ENCODE measurements around the gene CILP2.

The CILP2 gene

GRCh38 chr19:19562665-19563347 is 24.7 kb downstream of the CILP2 start:
- no peak overlapping the region for H3K4me3 ChIP-seq (ENCODE audit: low read depth, low read length)
- no peak for TF ChIP-seq CTCF (IDR thresholded peaks at IDR 0.05; ENCODE audit: low read depth, low read length)

- no peak for TF ChIP-seq CTCF (IDR thresholded peaks at IDR 0.05; ENCODE audit: low read depth, low read length)
- no peak overlapping the region for H3K4me3 ChIP-seq (ENCODE audit: low read depth, low read length)
These were observed 25.3 kb downstream of the CILP2 start for GRCh38 chr19:19563348-19563848.

- H3K4me3 ChIP-seq (ENCODE audit: low read depth, low read length), result no peak overlapping the region
- no peak for TF ChIP-seq CTCF (IDR thresholded peaks at IDR 0.05; ENCODE audit: low read depth, low read length)
These were observed 28.2 kb downstream of the CILP2 start for GRCh38 chr19:19566306-19566705.

- H3K4me3 ChIP-seq (ENCODE audit: low read depth, low read length), result no peak overlapping the region
- no peak for TF ChIP-seq CTCF (IDR thresholded peaks at IDR 0.05; ENCODE audit: low read depth, low read length)
These were observed 29.3 kb downstream of the CILP2 start for GRCh38 chr19:19567391-19567790.

GRCh38 chr19:19568802-19569756 is 31.0 kb downstream of the CILP2 start:
- TF ChIP-seq CTCF (IDR thresholded peaks at IDR 0.05; ENCODE audit: low read depth, low read length), result no peak
- H3K4me3 ChIP-seq (ENCODE audit: low read depth, low read length), result no peak overlapping the region

- TF ChIP-seq CTCF (IDR thresholded peaks at IDR 0.05; ENCODE audit: low read depth, low read length), result no peak
- H3K4me3 ChIP-seq (ENCODE audit: low read depth, low read length), result no peak overlapping the region
These were observed 32.5 kb downstream of the CILP2 start for GRCh38 chr19:19570571-19570970.
